Measurements from ENCODE around the gene CHGA. TPM values are rescaled to one million over a fixed set of nuclear protein-coding genes. Genes with fewer than 3 reads are reported as not detected.

The CHGA gene
- total and polyA plus RNA-seq, 12 donors = 0.14 TPM; not detected in 11

GRCh38 chr14:92939699-92940098, 16.7 kb downstream of the CHGA start:
- Histone ChIP-seq H3K27me3 (no peaks in the 10 kb centered on the region), H3K9me3 (no peaks in the 10 kb centered on the region), H3K4me3 (no peak overlapping the region), H3K36me3 (peaks cover 0 to 61% (median 0%) of the 10 kb centered on the region in 9 donors), H3K4me1 (no peaks in the 10 kb centered on the region), H3K27ac (no peak overlapping the region)
- no peak for DNase-seq
- WGBS, 2 donors = 89 to 93% methylated on average over 12 of the region's 12 CpGs
- intact Hi-C loops (cut with DNase I) = no loop called here
- TF ChIP-seq CTCF (IDR thresholded peaks at IDR 0.05) = no peak
- no peak for ATAC-seq

GRCh38 chr14:92940543-92940942, 17.6 kb downstream of the CHGA start:
- H3K36me3 ChIP-seq = peaks cover 0 to 69% (median 0%) of the 10 kb centered on the region in 9 donors
- intact Hi-C loops (cut with DNase I) = no loop called here
- H3K27ac ChIP-seq = no peak overlapping the region
- no peaks in the 10 kb centered on the region for H3K4me1 ChIP-seq
- ATAC-seq = no peak
- no peaks in the 10 kb centered on the region for H3K9me3 ChIP-seq
- H3K27me3 ChIP-seq = no peaks in the 10 kb centered on the region
- no peak for DNase-seq
- TF ChIP-seq CTCF (IDR thresholded peaks at IDR 0.05) = no peak
- WGBS, 2 donors = 80 to 88% methylated on average over 11 of the region's 11 CpGs
- no peak overlapping the region for H3K4me3 ChIP-seq

GRCh38 chr14:92941531-92941930, 18.6 kb downstream of the CHGA start:
- peaks cover 0 to 9% (median 5%) of the 10 kb centered on the region in 9 donors for H3K4me1 ChIP-seq
- intact Hi-C loops (cut with DNase I) = no loop called here
- no peaks in the 10 kb centered on the region for H3K27me3 ChIP-seq
- DNase-seq (no peak), ATAC-seq (no peak)
- H3K9me3 ChIP-seq = no peaks in the 10 kb centered on the region
- no peak overlapping the region for H3K27ac ChIP-seq
- H3K36me3 ChIP-seq = peaks cover 0 to 72% (median 0%) of the 10 kb centered on the region in 9 donors
- no peak overlapping the region for H3K4me3 ChIP-seq
- 97% methylated on average over 30 of the region's 30 CpGs for WGBS, 2 donors
- no peak for TF ChIP-seq CTCF (IDR thresholded peaks at IDR 0.05)

GRCh38 chr14:92942136-92942535, 19.2 kb downstream of the CHGA start:
- TF ChIP-seq CTCF (IDR thresholded peaks at IDR 0.05) = no peak
- no peak overlapping the region for H3K27ac ChIP-seq
- peaks cover 0 to 73% (median 0%) of the 10 kb centered on the region in 9 donors for H3K36me3 ChIP-seq
- 94 to 99% methylated on average over 5 of the region's 5 CpGs for WGBS, 2 donors
- peaks cover 0 to 15% (median 7%) of the 10 kb centered on the region in 9 donors for H3K4me1 ChIP-seq
- ATAC-seq (no peak), DNase-seq (no peak)
- no peaks in the 10 kb centered on the region for H3K9me3 ChIP-seq
- H3K27me3 ChIP-seq = no peaks in the 10 kb centered on the region
- intact Hi-C loops (cut with DNase I) = no loop called here
- H3K4me3 ChIP-seq = no peak overlapping the region

Data from heart right ventricle (tissue), 16 donors.